Measurements from ENCODE around the gene SCCPDH. TPM values are rescaled to one million over a fixed set of nuclear protein-coding genes. Genes with fewer than 3 reads are reported as not detected.

The SCCPDH gene
- polyA plus RNA-seq, 2 of the 4 experiments (the other 2 are of a cell fraction) = 49.3 to 59.8 TPM

DNA sequence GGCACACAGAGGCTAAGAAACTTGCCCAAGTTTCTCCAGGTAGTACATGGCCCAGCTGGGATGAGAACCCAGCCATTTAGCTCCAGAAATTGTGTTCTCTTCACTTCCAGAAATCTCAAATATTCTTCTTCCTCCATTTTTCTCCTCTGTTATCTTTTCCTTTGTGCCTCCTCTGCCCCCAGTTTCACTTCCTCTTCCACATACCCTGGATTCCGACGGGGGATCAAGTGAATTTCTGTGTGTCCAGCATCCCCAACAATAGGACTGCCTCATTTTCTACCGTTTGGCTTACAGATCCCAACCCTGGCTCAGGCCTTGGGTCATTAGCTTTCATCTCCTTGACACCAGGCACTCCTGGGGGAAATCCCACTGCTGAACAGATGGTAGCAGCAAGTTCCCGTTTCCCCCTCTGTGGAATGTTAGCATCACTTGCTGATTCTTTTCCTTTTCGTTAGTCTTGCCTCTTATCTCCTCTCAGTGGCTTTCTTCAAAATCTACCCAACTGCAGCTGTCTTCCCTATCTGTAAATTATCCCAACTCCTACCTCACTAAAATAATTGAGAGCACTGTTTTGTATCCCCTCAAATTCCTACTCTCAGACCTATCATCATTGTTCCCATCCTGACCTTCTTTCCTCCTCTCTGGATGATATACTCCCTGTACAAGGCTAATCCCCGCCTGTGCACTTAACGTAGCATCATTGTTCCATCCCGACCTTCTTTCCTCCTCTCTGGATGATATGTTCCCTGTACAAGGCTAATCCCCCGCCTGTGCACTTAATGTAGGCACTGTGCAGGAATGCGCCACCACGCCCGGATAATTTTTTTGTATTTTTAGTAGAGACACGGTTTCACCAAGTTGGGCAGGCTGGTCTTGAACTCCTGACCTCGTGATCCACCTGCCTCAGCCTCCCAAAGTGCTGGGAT lies 36.5 kb downstream of the SCCPDH start:
- CTCF ChIA-PET = interaction anchor here (1.4 kb wide), 1 partner anchor 71 kb away, joined by 7 read pairs; no protein-coding TSS in a partner anchor
- FAIRE-seq = no peak

GRCh38 chr1:246761396-246761795 lies 37.2 kb downstream of the SCCPDH start:
- FAIRE-seq (no peak), DNase-seq (ENCODE audit: low read depth in 1 of 2, low spot score in 1 of 2) (no peak), ATAC-seq (no peak)
- no peaks in the 10 kb centered on the region for H3K9me3 ChIP-seq
- no peak overlapping the region for H3K4me3 ChIP-seq
- H3K4me1 ChIP-seq = no peaks in the 10 kb centered on the region
- TF ChIP-seq ELK1 (IDR thresholded peaks at IDR 0.05; ENCODE audit: low read depth, low read length) = no peak
- TF ChIP-seq GATA3 (IDR thresholded peaks at IDR 0.05; ENCODE audit: borderline replicate concordance) = no peak
- no peak for TF ChIP-seq CHD2 (IDR thresholded peaks at IDR 0.05; ENCODE audit: low read length, partially characterized antibody)
- ChIA-PET POLR2A (no interaction called here), CTCF (interaction anchor here (1.4 kb wide), 1 partner anchor 72 kb away, joined by 7 read pairs; no protein-coding TSS in a partner anchor)
- H3K27ac ChIP-seq = no peak overlapping the region
- 94% methylated on average over 7 of the region's 7 CpGs for WGBS (ENCODE audit: missing lambda C conversion rate)
- H3K4me2 ChIP-seq = no peak overlapping the region

More for the DNA sequence above, 36.5 kb downstream of the SCCPDH start:
- 88% methylated on average over 14 of the region's 14 CpGs for WGBS (ENCODE audit: missing lambda C conversion rate)
- ATAC-seq (no peak), DNase-seq (ENCODE audit: low read depth in 1 of 2, low spot score in 1 of 2) (no peak)
- Histone ChIP-seq H3K4me2 (no peak overlapping the region), H3K4me1 (no peaks in the 10 kb centered on the region), H3K9me3 (no peaks in the 10 kb centered on the region), H3K27ac (no peak overlapping the region), H3K4me3 (no peak overlapping the region)
- no peak for TF ChIP-seq HDAC2 (IDR thresholded peaks at IDR 0.05)
- no peak for TF ChIP-seq HEYL (CRISPR knock-in tag; IDR thresholded peaks at IDR 0.05)
- TF ChIP-seq FOSL2 (IDR thresholded peaks at IDR 0.05) = no peak
- TF ChIP-seq FOSL2 (CRISPR knock-in tag; IDR thresholded peaks at IDR 0.05) = no peak
- no peak for TF ChIP-seq MAFK (IDR thresholded peaks at IDR 0.05; ENCODE audit: partially characterized antibody)
- no peak for TF ChIP-seq HMGXB4 (CRISPR knock-in tag; IDR thresholded peaks at IDR 0.05; ENCODE audit: borderline replicate concordance)
- no peak for TF ChIP-seq RARB (CRISPR knock-in tag; IDR thresholded peaks at IDR 0.05)
- no peak for TF ChIP-seq CEBPB (IDR thresholded peaks at IDR 0.05)
- POLR2A ChIA-PET = no interaction called here

DNA sequence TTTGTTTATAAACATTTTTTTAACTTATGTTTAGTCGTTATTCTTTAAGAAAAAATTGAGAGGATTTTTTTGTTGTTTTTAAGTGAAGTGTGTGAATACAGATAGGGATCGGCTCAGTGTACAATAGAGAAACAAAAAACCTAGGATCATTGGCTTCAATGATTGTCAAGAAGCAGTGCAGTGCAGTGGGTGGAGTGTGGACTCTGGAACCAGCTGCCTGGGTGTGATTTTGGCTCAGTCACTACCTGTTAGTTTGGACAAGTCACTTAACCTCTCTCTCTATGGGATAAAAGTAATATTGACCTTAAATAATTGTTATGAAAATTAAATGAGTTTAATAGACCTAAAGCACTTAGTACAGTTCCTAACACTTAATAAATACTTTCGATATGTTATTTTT lies 41.3 kb downstream of the SCCPDH start:
- FAIRE-seq = no peak
- 92% methylated on average over 3 of the region's 3 CpGs for WGBS (ENCODE audit: missing lambda C conversion rate)
- H3K4me2 ChIP-seq = no peak overlapping the region
- no peak overlapping the region for H3K27ac ChIP-seq
- ChIA-PET CTCF (no interaction called here), POLR2A (no interaction called here)
- TF ChIP-seq NPAS2 (CRISPR knock-in tag; IDR thresholded peaks at IDR 0.05; ENCODE audit: borderline replicate concordance) = no peak
- TF ChIP-seq MYC (IDR thresholded peaks at IDR 0.05; ENCODE audit: borderline replicate concordance, low read length) = no peak
- no peak for TF ChIP-seq FOXS1 (CRISPR knock-in tag; IDR thresholded peaks at IDR 0.05)
- no peak for TF ChIP-seq ATOH8 (CRISPR knock-in tag; IDR thresholded peaks at IDR 0.05; ENCODE audit: low read depth)
- TF ChIP-seq, protein P1, sequence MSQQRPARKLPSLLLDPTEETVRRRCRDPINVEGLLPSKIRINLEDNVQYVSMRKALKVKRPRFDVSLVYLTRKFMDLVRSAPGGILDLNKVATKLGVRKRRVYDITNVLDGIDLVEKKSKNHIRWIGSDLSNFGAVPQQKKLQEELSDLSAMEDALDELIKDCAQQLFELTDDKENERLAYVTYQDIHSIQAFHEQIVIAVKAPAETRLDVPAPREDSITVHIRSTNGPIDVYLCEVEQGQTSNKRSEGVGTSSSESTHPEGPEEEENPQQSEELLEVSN (IDR thresholded peaks at IDR 0.05; ENCODE audit: borderline replicate concordance, low read depth) = no peak
- TF ChIP-seq POLR2A (IDR thresholded peaks at IDR 0.05; ENCODE audit: low read length) = no peak
- TF ChIP-seq HEYL (CRISPR knock-in tag; IDR thresholded peaks at IDR 0.05) = no peak
- TF ChIP-seq, protein P2, sequence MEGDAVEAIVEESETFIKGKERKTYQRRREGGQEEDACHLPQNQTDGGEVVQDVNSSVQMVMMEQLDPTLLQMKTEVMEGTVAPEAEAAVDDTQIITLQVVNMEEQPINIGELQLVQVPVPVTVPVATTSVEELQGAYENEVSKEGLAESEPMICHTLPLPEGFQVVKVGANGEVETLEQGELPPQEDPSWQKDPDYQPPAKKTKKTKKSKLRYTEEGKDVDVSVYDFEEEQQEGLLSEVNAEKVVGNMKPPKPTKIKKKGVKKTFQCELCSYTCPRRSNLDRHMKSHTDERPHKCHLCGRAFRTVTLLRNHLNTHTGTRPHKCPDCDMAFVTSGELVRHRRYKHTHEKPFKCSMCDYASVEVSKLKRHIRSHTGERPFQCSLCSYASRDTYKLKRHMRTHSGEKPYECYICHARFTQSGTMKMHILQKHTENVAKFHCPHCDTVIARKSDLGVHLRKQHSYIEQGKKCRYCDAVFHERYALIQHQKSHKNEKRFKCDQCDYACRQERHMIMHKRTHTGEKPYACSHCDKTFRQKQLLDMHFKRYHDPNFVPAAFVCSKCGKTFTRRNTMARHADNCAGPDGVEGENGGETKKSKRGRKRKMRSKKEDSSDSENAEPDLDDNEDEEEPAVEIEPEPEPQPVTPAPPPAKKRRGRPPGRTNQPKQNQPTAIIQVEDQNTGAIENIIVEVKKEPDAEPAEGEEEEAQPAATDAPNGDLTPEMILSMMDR (IDR thresholded peaks at IDR 0.05) = no peak
- TF ChIP-seq CHD4 (IDR thresholded peaks at IDR 0.05; ENCODE audit: borderline replicate concordance) = no peak
- no peak for TF ChIP-seq EHMT2 (IDR thresholded peaks at IDR 0.05; ENCODE audit: low read depth)
- TF ChIP-seq FOSB (CRISPR knock-in tag; IDR thresholded peaks at IDR 0.05) = no peak
- TF ChIP-seq MAFK (IDR thresholded peaks at IDR 0.05; ENCODE audit: partially characterized antibody) = no peak
- no peak for TF ChIP-seq MAX (IDR thresholded peaks at IDR 0.05)
- no peak for TF ChIP-seq JUN (IDR thresholded peaks at IDR 0.05)
- no peak for TF ChIP-seq CHD2 (IDR thresholded peaks at IDR 0.05; ENCODE audit: low read length, partially characterized antibody)
- no peak for TF ChIP-seq EHF (CRISPR knock-in tag; IDR thresholded peaks at IDR 0.05)
- no peak for TF ChIP-seq ZSCAN20 (CRISPR knock-in tag; IDR thresholded peaks at IDR 0.05)
- TF ChIP-seq POLR2AphosphoS2 (conservative IDR thresholded peaks at IDR 0.05; ENCODE audit: low read length) = no peak
- no peak for TF ChIP-seq HOXB5 (CRISPR knock-in tag; IDR thresholded peaks at IDR 0.05)
- no peak for TF ChIP-seq GATA3 (IDR thresholded peaks at IDR 0.05; ENCODE audit: borderline replicate concordance)
- H3K4me1 ChIP-seq = no peaks in the 10 kb centered on the region
- no peaks in the 10 kb centered on the region for H3K9me3 ChIP-seq
- no peak overlapping the region for H3K4me3 ChIP-seq
- DNase-seq (ENCODE audit: low read depth in 1 of 2, low spot score in 1 of 2) = no peak
- ATAC-seq = no peak

All from A549 (cell line).